IPS-15b (cell line): ENCODE results near the gene TTC3.

Experiments
- H3K27me3 ChIP-seq: one replicate; pipeline ENCODE4 v1.6.1; 2013; ENCODE audit warnings: low read length; ENCODE audit not compliant: control insufficient read depth, insufficient read depth
- H3K36me3 ChIP-seq: one replicate; pipeline ENCODE4 v1.6.1; 2013; ENCODE audit warnings: low read length; ENCODE audit not compliant: control insufficient read depth, insufficient read depth
- H3K4me1 ChIP-seq: one replicate; pipeline ENCODE4 v1.6.1; 2013; ENCODE audit warnings: mild to moderate bottlenecking, low read length; ENCODE audit not compliant: control insufficient read depth, insufficient read depth
- H3K4me3 ChIP-seq: one replicate; pipeline ENCODE4 v1.5.1; 2013; ENCODE audit warnings: low read depth, low read length
- H3K9ac ChIP-seq: one replicate; pipeline ENCODE4 v1.6.1; 2013; ENCODE audit warnings: low read depth, mild to moderate bottlenecking, low read length
- H3K9me3 ChIP-seq: one replicate; pipeline ENCODE4 v1.6.1; 2013; ENCODE audit warnings: mild to moderate bottlenecking, low read length; ENCODE audit not compliant: control insufficient read depth, insufficient read depth

Gene TTC3

DNA sequence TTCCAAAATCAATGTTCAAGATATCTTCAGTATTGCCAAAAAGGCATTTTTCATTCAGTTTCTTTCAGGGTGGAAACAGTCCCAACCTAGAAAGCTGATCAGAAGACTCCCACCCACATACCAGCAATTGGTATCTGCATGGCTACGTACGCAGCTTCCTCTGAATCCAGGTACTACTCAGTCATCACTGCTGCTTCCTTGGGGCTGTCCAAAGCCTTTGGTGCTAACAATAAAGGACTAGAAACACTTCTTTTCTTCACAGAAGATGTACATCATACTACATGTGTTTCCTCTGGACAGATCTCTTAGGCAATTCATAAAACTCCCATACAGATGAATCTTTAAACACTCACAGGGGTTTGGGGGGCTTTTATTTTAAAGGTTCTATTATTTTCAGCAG lies 164.3 kb downstream of the TTC3 start:
- H3K36me3 ChIP-seq: peaks cover 13% of the 10 kb centered on the region
- no peaks in the 10 kb centered on the region for H3K27me3 ChIP-seq
- no peaks in the 10 kb centered on the region for H3K9me3 ChIP-seq
- H3K4me3 ChIP-seq: no peak overlapping the region
- H3K9ac ChIP-seq: no peak overlapping the region
- H3K4me1 ChIP-seq: no peaks in the 10 kb centered on the region

DNA sequence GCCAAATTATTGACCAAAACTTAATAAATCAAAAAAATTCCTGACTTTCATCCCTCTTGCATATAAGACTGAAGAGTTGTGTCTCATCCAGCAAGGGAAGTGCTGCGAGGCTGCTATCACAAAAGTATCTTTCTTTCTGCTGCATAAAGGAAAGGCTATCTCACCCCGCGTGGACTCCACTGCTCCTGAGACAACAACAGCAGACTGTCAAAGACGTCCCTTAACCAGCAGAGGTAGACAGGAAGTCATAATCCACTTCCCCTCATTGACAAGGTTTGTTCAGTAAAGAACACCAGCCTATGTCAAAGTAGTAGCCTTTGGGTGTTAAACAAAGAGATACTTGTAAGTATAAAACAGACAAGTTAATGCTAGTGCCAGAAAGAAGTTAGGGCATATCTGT lies 164.7 kb downstream of the TTC3 start:
- Histone ChIP-seq H3K4me1 (no peaks in the 10 kb centered on the region), H3K4me3 (no peak overlapping the region), H3K9me3 (no peaks in the 10 kb centered on the region), H3K27me3 (no peaks in the 10 kb centered on the region), H3K36me3 (peaks cover 9% of the 10 kb centered on the region), H3K9ac (no peak overlapping the region)

DNA sequence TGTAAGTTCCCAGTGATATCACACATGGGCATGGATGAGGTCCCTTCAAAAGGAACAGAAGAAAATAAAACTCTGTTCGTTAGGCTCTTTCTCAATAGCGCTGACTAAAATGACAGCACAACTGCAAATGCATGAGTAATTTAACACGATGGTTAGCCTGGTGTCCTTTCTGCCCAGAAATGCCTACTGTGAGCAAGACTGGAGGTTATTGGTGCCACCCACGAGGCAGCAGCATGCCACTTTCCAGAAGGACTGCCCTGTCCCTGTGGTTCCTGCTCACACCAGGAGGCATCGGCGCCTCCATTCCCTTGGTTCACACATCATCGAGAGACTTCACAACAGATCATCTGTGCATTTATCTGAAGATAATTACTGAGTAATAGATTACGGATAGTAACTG lies 167.9 kb downstream of the TTC3 start:
- no peak overlapping the region for H3K4me3 ChIP-seq
- H3K4me1 ChIP-seq: peaks cover 9% of the 10 kb centered on the region
- H3K9me3 ChIP-seq: no peaks in the 10 kb centered on the region
- no peaks in the 10 kb centered on the region for H3K27me3 ChIP-seq
- H3K9ac ChIP-seq: no peak overlapping the region
- no peaks in the 10 kb centered on the region for H3K36me3 ChIP-seq

DNA sequence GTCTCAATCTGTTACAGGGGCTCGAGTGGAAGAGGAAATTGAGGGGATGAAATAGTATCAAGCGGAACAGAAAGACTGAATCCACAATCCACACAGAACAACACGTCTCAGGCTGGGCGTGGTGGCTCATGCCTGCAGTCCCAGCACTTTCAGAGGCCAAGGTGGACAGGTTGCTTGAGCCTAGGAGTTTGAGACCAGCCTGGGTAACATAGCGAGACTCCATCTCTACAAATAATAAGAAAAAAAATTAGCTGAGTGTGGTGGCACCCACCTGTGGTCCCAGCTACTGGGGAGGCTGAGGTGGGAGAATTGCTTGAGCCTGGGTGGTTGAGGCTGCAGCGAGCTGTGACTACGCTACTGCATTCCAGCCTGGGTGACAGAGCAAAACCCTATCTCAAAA lies 168.4 kb downstream of the TTC3 start:
- Histone ChIP-seq H3K4me3 (no peak overlapping the region), H3K36me3 (no peaks in the 10 kb centered on the region), H3K9me3 (no peaks in the 10 kb centered on the region), H3K4me1 (peaks cover 9% of the 10 kb centered on the region), H3K9ac (no peak overlapping the region), H3K27me3 (no peaks in the 10 kb centered on the region)

DNA sequence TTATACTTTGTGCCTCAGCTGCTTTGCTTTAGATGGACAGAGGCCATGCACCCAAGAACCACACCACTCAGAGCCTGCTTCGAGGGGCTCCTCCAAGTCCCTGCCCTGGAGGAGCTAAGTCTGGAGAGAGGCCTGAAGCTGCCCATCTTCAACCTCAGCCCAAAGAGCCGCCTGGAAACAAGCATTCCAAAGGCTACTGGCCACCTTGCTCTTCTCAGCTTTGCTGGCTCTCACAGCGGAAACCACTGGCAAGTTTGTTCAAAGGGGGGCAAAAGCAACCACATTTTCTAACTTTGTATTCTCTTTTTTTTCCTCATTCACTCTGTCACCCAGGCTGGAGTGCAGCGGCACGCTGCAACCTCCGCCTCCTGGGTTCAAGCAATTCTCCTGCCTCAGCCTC lies 170.9 kb downstream of the TTC3 start:
- no peak overlapping the region for H3K4me3 ChIP-seq
- H3K4me1 ChIP-seq: peaks cover 9% of the 10 kb centered on the region
- no peaks in the 10 kb centered on the region for H3K36me3 ChIP-seq
- H3K9ac ChIP-seq: no peak overlapping the region
- no peaks in the 10 kb centered on the region for H3K9me3 ChIP-seq
- H3K27me3 ChIP-seq: no peaks in the 10 kb centered on the region

DNA sequence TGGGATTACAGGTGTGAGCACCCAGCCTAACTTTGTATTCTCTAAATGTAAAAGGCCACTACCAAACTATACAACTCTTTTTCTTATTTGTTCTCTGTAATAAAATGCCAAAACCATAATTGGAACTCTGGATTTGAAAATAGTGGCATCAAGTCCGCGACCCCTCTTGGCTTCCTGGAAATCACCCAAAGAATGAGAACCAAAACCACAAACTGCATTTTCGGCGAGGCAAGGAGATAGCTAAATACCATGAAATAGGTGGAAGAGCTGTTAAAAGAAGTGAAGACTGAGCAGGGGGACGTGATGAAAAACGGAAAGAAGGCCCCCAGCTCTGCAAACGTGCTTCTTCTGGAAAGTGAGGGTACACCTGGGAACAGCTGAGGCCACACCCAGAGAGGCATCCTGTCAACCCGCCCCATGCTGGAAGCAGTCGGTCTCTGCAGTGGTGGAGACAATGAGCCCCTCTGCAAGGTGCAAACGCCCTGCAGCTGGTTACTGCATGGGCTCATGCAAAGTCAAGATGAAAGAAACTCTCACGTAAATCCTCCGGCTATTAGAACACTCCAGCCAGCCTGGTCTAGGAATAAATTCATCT lies 171.5 kb downstream of the TTC3 start:
- Histone ChIP-seq H3K27me3 (no peaks in the 10 kb centered on the region), H3K4me1 (peaks cover 9% of the 10 kb centered on the region), H3K4me3 (no peak overlapping the region), H3K9me3 (no peaks in the 10 kb centered on the region), H3K36me3 (no peaks in the 10 kb centered on the region), H3K9ac (no peak overlapping the region)

DNA sequence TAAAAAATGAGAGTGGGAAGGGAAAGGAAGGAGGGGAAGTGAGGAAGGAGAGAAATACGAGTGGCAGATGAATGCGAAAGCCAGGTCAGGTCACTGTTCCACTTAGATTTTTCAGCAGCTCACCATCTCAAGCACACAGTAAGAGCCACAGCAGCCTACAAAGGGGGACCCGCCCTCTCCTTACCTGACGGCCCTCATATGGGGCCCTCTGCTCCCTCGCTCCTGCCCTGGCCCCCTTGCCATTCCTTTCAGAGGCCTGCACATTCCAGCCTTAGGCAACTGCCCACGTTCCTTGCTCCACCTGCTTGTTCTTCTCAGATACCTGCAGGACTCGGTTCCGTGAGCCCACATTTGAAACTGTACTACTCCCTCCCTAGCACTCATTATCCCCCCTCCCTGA lies 172.1 kb downstream of the TTC3 start:
- Histone ChIP-seq H3K36me3 (no peaks in the 10 kb centered on the region), H3K4me3 (no peak overlapping the region), H3K4me1 (peaks cover 9% of the 10 kb centered on the region), H3K9me3 (no peaks in the 10 kb centered on the region), H3K27me3 (no peaks in the 10 kb centered on the region), H3K9ac (no peak overlapping the region)

DNA sequence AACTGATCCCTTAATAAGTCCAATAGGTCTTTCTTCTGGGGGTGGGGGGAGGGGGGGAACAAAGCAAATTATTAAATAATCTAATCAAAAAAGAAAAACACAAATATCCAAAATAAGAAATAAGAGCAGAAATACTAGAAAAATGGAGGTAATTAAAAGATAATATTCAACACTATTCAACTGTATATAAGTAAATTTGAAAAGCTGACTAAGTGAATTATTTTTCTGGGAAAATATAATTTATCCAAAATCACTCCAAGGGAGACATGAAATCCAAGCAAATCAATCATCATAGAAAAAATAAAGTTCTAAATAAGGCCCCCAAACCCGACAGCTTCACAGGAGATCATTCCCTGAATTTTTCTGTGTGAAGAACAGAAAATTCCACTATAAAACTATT lies 175.2 kb downstream of the TTC3 start:
- Histone ChIP-seq H3K4me1 (peaks cover 9% of the 10 kb centered on the region), H3K4me3 (no peak overlapping the region), H3K36me3 (no peaks in the 10 kb centered on the region), H3K9ac (no peak overlapping the region), H3K27me3 (no peaks in the 10 kb centered on the region), H3K9me3 (no peaks in the 10 kb centered on the region)

DNA sequence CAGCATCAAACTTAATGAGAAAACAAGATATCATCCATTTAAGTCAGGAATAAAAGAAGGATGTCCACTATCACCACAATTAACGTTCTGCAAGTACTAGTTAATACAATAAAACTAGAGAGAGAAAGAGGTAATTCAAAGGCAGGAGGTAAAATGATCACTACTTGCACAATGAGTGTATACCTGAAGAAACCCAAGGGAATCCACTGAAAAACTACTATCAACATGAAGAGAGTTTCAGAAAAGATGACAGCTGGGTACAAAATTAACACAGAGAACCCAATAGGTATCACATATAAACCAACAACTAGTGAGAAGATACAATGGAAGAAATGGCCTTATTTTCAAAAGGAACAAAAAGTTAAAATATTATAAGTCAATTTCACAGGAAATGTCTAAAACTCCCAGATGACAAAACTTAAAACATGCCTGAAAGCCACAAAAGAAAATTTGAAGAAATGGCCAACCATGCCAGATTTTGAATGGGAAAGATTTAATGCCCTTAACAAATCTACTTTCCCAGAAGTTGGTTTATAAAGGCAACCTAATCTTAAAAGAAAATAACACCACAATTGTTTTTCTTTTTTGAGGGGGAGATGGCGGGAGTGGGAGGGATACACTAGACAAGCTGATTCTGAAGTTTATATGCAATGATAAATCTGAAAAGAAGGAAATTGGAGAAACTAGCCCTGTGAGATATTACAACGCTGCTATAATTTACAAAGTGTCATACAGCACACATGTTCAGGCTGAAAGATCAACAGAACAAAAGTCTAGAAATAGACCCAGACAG lies 176.3 kb downstream of the TTC3 start:
- Histone ChIP-seq H3K4me3 (no peak overlapping the region), H3K9ac (no peak overlapping the region), H3K4me1 (peaks cover 9% of the 10 kb centered on the region), H3K9me3 (no peaks in the 10 kb centered on the region), H3K36me3 (no peaks in the 10 kb centered on the region), H3K27me3 (no peaks in the 10 kb centered on the region)

DNA sequence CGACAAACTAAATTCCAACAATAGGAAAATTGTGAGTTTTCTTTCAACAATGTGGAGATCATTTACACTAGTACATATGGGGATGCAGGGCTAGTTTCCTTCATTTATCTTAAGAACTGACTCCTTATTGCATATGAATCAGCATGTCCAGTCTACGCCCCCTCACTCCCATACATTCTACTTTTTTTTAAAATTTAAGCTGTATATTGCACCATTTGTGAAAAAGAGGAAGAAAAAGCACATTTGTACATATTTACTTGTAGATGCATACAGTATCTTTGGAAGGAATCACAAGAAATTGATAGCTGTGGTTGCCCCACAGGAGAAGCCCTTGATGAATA lies 178.2 kb downstream of the TTC3 start:
- H3K36me3 ChIP-seq: no peaks in the 10 kb centered on the region
- H3K27me3 ChIP-seq: no peaks in the 10 kb centered on the region
- H3K4me1 ChIP-seq: no peaks in the 10 kb centered on the region
- H3K9ac ChIP-seq: no peak overlapping the region
- no peak overlapping the region for H3K4me3 ChIP-seq
- no peaks in the 10 kb centered on the region for H3K9me3 ChIP-seq
